IPS-11a (cell line): ENCODE results near the gene SELENOI.
"Not testable (repeated sequence)": the region's sequence is repeated elsewhere in the genome, so short reads cannot be mapped to it uniquely, and the experiment has no call there.

Source experiments
- H3K4me3 ChIP-seq: one replicate; pipeline ENCODE4 v1.5.1; 2013; ENCODE audit warnings: low read depth, low read length, control low read depth

The SELENOI gene, protein sequence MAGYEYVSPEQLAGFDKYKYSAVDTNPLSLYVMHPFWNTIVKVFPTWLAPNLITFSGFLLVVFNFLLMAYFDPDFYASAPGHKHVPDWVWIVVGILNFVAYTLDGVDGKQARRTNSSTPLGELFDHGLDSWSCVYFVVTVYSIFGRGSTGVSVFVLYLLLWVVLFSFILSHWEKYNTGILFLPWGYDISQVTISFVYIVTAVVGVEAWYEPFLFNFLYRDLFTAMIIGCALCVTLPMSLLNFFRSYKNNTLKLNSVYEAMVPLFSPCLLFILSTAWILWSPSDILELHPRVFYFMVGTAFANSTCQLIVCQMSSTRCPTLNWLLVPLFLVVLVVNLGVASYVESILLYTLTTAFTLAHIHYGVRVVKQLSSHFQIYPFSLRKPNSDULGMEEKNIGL

GRCh38 chr2:26345545-26346453, at the start of gene SELENOI:
SELENOI (plus strand) TSS chr2:26346143; CDS start chr2:26346233, 90 bp downstream.
- peak within 1 kb of the TSS; percentile 95 for H3K4me3 ChIP-seq

- no peak overlapping the region for H3K4me3 ChIP-seq
Measured at GRCh38 chr2:26297061-26297460, 48.9 kb upstream of the SELENOI start.

- peak overlapping the region; percentile 74 for H3K4me3 ChIP-seq
Measured at GRCh38 chr2:26298286-26298637, 47.7 kb upstream of the SELENOI start.

DNA sequence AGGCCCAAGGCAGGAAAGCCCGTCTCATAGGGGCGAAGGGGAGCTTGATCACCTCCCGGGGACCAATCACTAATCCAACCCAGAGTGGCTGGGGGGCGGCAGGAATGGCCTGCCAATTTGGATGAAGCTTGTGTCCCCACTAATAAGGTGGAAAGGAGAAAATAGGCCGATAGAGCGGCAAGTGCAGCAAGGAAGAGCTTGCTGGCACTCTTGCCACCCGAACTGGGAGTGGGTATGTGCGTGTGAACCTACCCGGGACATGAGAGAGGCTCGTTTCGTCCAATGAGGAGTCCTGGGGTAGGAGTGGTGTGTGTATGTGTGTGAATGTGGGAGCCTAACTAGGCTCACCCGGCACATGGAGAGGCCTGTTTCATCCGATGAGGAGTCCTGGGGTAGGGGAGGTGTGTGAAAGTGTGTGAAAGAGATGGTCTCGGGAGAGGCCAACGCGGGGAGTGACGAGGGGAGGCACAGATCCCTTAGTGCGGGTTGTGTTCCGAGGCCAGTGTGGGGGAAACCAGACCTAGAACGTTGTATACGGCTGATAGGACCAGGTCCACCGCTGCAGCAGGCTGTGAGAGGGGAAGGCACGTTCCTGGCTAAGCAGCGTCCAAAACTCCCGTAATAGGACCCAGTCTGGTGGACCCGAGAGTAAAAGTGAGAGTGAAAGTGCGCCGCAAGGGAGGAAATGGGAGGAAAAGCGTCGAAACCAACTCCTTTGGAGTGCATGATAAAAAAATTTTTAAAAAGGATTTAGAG, 47.1 kb upstream of the SELENOI start:
- peak overlapping the region; percentile 74 for H3K4me3 ChIP-seq

DNA sequence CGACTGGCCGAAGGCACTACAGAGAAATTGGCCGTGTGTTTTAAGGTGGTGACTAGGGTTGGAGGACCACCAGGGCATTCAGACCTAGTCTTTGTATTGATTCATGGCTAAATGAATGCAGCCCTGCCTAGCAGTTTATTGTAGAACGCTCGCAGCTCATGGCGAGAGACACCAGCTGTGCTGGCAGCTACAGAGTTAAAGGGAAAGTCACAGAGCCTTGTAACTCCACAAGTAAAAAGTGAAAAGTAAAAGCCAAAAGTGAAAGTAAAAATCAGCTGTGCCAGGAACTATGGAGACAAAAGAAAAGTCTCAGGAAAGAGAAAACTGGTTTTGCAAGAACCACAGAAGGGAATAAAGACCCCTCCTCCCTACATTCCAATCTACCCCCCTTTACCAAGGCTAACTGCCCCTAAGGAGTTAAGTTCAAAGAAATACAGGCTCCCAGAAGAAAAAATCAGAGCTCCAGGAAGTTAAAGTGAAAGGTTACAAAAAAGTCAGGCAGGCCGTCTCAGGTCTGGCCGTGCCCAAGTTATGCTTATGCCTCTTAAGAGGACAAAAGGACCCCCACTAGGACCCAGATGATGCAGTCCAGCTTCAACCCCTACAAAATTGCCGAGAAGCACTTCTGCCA, 46.4 kb upstream of the SELENOI start:
- H3K4me3 ChIP-seq: peak overlapping the region; percentile 74

DNA sequence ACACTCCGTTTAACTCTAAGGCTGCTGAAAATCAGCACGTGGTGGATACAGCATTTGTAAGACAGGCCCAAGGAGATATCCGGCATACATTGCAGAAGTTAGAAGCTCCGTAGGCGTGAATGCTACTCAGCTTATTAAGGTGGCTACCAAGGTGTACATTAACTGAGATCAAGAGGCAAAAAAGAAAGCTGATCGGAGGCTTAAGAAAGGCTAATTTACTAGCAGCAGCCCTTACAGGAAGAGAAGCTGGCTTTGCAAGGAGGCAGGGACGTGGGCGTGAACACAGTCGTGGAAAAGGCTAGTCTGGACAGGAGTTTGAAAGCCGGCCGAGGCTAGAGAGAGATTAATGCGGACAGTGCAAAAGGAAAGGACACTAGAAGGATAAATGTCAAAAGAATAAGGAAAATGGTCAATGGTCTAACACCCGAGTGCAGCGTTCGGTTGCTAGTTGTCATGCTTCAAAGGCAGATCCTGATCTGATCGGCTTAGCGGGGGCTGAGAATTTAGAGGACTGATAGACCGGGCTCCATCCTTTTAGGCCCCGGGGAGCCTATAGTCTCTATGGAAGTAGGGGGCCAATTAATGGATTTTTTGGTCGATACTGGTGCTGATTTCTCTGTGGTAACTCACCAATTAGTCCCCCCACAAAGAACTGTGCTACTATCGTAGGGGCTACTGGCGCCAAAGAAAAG, 45.6 kb upstream of the SELENOI start:
- H3K4me3 ChIP-seq: no peak overlapping the region

- H3K4me3 ChIP-seq: no peak overlapping the region
Measured at GRCh38 chr2:26302846-26303245, 43.1 kb upstream of the SELENOI start.

DNA sequence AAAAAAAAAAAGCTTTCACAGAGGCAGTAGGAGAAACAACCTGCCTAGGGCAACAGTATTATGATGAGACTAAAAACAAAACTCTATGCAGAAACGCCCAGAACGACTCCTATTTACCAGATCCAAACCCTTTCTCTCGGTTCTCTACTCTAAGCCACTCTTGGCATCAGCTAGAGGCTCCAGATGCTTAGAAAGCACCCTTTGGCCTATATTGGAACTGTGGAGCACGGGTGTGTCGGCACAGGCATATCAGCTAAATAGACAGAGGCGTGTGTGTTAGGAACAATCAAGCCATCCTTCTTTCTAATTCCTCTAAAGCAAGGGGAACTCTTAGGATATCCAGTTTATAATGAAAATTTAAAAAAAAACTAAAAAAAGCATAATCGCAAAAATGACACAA, 40.8 kb upstream of the SELENOI start:
- H3K4me3 ChIP-seq: not testable (repeated sequence)

DNA sequence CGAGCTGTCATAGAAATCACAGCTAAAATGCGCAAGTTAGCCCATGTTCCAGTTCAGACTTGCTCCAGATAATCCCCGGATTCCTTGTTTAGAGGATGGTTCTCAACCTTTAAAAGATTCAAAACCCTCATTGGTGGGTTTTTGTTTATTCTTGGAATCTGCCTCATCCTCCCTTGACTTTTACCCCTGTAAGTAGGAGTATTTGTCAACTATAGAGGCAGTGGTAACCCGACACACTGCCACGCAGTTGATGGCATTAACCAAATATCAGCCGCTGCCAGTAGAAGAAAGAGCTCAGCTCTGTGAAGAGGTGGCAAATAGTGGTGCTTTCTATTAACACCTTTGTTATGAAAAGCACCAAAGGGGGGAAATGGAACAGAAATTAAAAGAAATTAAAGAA, 40.4 kb upstream of the SELENOI start:
- H3K4me3 ChIP-seq: no peak overlapping the region

GRCh38 chr2:26309921-26310320, 36.0 kb upstream of the SELENOI start:
- no peak overlapping the region for H3K4me3 ChIP-seq

- H3K4me3 ChIP-seq: no peak overlapping the region
Measured at GRCh38 chr2:26312471-26312870, 33.5 kb upstream of the SELENOI start.

DNA sequence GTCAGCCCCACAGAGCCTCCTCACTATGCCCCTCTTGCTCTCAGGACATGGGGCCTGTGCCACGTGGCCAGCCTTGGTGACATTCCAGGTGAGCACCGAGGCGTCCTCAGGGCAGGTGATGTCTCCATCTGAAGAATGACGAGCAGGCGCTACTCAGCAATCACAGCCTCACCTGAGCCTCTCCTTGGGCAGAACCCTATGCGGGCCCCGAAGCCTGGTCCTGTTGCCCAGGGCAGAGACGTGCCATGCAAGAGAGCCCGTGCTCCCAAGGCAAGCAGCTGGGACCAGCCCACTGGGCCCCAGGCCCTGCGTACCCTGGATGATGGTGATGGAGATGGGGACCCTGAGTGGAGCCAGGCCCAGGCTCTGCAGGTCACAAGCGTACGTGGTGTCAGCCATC, 32.5 kb upstream of the SELENOI start:
- H3K4me3 ChIP-seq: no peak overlapping the region

GRCh38 chr2:26314243-26314642, 31.7 kb upstream of the SELENOI start:
- no peak overlapping the region for H3K4me3 ChIP-seq

GRCh38 chr2:26316041-26316440, 29.9 kb upstream of the SELENOI start:
- no peak overlapping the region for H3K4me3 ChIP-seq

DNA sequence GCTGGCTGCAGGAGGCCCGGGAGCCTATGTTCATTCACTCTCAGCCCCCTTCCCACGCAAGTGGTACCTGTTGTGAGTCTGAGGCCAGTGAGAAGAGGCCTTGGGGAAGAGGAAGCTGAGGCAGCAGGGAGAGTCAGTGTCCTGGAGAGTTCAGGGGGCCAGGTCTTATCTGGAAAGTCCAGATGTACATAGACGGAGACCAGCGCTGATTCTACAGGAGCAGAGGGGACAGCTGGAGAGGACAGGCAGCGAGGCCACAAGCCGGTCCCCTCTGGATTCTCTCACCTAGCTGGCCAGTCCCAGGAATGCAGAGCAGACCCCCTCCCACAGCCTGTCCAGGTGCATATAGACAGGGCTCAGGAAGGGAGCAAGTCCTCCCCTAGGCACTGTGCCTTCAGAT, 29.1 kb upstream of the SELENOI start:
- no peak overlapping the region for H3K4me3 ChIP-seq

- no peak overlapping the region for H3K4me3 ChIP-seq
Measured at GRCh38 chr2:26317377-26318105, 28.4 kb upstream of the SELENOI start.

- no peak overlapping the region for H3K4me3 ChIP-seq
Measured at GRCh38 chr2:26318950-26319349, 27.0 kb upstream of the SELENOI start.

DNA sequence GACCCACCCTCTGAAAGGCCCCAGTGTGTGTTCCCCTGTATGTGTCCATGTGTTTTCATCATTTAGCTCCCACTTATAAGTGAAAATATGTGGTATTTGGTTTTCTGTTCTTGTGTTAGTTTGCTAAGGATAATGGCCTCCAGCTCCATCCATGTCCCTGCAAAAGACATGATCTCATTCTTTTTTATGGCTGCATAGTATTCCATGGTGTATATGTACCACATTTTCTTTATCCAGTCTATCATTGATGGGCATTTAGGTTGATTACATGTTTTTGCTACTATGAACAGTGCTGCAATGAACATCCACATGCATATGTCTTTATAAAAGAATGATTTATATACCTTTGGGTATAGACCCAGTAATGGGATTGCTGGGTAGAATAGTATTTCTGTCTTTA, 21.5 kb upstream of the SELENOI start:
- H3K4me3 ChIP-seq: not testable (repeated sequence)

DNA sequence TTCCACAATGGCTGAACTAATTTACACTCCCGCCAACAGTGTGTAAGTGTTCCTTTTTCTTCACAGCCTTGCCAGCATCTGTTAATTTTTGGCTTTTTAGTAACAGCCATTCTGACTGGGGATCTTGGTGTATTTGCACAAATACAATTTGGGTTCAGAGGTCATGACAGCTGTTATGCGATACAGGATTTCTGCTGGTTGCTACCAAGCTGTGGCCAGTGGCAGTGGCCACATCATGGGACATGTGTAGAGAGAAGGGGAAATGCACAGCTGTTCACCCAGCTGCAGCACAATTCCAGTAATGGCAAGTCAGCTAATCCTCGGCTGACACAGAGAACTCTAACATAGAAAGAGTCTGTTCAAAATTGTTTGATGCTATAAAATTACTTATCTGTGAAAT, 21.0 kb upstream of the SELENOI start:
- H3K4me3 ChIP-seq: no peak overlapping the region

DNA sequence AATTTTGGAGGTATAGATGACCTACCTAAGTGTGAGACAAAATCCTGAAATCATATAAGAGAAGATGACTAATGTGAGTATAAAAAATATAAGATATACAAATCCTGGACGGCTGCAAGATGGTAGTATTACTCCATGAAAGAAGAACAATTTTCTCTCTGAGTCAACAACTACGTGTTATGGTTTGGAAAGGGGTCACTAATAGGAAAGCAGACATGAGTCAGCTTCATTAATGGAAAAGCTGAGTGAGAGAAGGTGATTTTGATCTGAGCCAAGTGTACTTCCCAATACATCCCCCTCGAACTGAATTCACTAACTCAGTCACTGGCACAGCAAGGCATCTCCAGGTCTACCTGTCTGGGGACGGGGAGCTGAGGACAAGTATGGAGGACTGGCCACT, 20.1 kb upstream of the SELENOI start:
- H3K4me3 ChIP-seq: no peak overlapping the region
